Gastroesophageal sphincter (tissue), 4 donors: ENCODE results near the gene BIRC7. TPM values are rescaled to one million over a fixed set of nuclear protein-coding genes. Genes with fewer than 3 reads are reported as not detected.

Experiments used
- ATAC-seq: fragments of 150-250 bp; one replicate; pipeline ENCODE4 v1.9.1; 2016; ENCODE audit warnings: mild to moderate bottlenecking, moderate library complexity
- H3K27ac ChIP-seq, 4 donors: fragments of 200-600 bp; sonication (generic) in 3 of 4; 1 replicate in 3 of 4; 2 replicates in 1 of 4; pipeline ENCODE4 v1.5.1; 2016 to 2019
- H3K27me3 ChIP-seq: fragments of 200-600 bp; sonication (generic); one replicate; pipeline ENCODE4 v1.5.1; 2019
- H3K36me3 ChIP-seq, 2 donors: fragments of 200-600 bp; sonication (generic); one replicate each; pipeline ENCODE4 v1.5.1; 2019; ENCODE audit warnings: control low read depth in 1 of 2
- H3K4me1 ChIP-seq, 3 donors: fragments of 200-600 bp; sonication (generic); 1 replicate in 2 of 3; 2 replicates in 1 of 3; pipeline ENCODE4 v1.5.1; 2016 to 2019; ENCODE audit warnings: control low read depth in 2 of 3
- H3K4me3 ChIP-seq, 2 donors: fragments of 200-600 bp; sonication (generic); one replicate each; pipeline ENCODE4 v1.5.1; 2019; ENCODE audit warnings: mild to moderate bottlenecking in 1 of 2, moderate library complexity in 1 of 2
- H3K9me3 ChIP-seq, 3 donors: fragments of 200-600 bp; sonication (generic); one replicate each; pipeline ENCODE4 v1.5.1; 2017 to 2019; ENCODE audit warnings: control low read depth in 2 of 3
- CTCF ChIP-seq, 4 experiments: fragments of 200-600 bp in 2 of 4; fragments of 450-650 bp in 2 of 4; sonication (generic) in 1 of 4; IDR thresholded peaks; one replicate each; pipeline ENCODE4 v1.5.1; 2017 to 2019; ENCODE audit warnings: antibody characterized with exemption in 4 of 4, mild to moderate bottlenecking in 2 of 4, moderate library complexity in 2 of 4
- EP300 ChIP-seq: sonication (generic); formaldehyde crosslinking; IDR thresholded peaks from one replicate; pipeline ENCODE4 v1.6.1; 2017; ENCODE audit warnings: antibody characterized with exemption, mild to moderate bottlenecking
- POLR2A ChIP-seq, 2 donors: fragments of 450-650 bp; IDR thresholded peaks; one replicate each; pipeline ENCODE4 v1.6.1; 2017; ENCODE audit warnings: antibody characterized with exemption in 2 of 2, mild to moderate bottlenecking in 2 of 2, moderate library complexity in 1 of 2
- POLR2AphosphoS5 ChIP-seq: sonication (generic); formaldehyde crosslinking; IDR thresholded peaks from one replicate; pipeline ENCODE4 v1.6.1; 2017; ENCODE audit warnings: antibody characterized with exemption
- WGBS, 2 donors: methylation state at CpG; one replicate each; pipeline ENCODE4 v1.1.5; 2018; ENCODE audit warnings: low coverage in 1 of 2; 5-methylcytosine and 5-hydroxymethylcytosine counted together
- total RNA-seq, 4 donors: library from RNA; depleted of rRNA; stranded (reverse); fragments of >200 nt; gene quantifications; one replicate each; pipeline ENCODE4 v1.1.0, GENCODE V29; 2016

Gene BIRC7
- total RNA-seq, 4 donors from 2014 or later, result not detected

DNA sequence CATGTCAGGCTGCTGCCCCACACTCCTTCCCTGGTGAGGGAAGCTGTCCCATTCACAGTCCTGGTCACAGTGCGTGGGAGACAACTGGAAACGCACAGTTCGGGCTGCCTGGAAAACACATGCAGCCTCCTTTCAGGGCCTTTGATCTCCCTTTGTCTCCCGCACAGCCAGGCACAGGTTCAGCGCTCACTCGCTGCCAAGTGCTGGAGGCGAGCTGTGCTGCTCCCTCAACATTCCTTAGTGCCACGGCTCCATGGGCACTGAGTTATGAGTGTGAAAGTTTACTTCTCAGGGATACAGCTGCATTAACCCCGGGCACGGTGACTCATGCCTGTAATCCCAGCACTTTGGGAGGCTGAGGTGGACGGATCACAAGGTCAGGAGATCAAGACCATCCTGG lies 28.8 kb upstream of the BIRC7 start:
- peaks cover 0 to 97% of the 10 kb centered on the region in 2 donors for H3K36me3 ChIP-seq
- H3K27me3 ChIP-seq, result no peaks in the 10 kb centered on the region
- peak; percentile 80 for TF ChIP-seq POLR2AphosphoS5
- TF ChIP-seq CTCF (IDR thresholded peaks at IDR 0.05), result no peak
- WGBS, 2 donors, result 20 to 52% methylated on average over 2 to 4 of the region's 11 CpGs
- H3K27ac ChIP-seq, result peak overlapping the region in 3 of 4 donors; percentile 59 to 72 (median 68)
- H3K9me3 ChIP-seq, result no peaks in the 10 kb centered on the region
- H3K4me1 ChIP-seq, result peaks cover 0 to 68% (median 13%) of the 10 kb centered on the region in 3 donors
- ATAC-seq, result peak; percentile 82
- H3K4me3 ChIP-seq, result no peak overlapping the region

DNA sequence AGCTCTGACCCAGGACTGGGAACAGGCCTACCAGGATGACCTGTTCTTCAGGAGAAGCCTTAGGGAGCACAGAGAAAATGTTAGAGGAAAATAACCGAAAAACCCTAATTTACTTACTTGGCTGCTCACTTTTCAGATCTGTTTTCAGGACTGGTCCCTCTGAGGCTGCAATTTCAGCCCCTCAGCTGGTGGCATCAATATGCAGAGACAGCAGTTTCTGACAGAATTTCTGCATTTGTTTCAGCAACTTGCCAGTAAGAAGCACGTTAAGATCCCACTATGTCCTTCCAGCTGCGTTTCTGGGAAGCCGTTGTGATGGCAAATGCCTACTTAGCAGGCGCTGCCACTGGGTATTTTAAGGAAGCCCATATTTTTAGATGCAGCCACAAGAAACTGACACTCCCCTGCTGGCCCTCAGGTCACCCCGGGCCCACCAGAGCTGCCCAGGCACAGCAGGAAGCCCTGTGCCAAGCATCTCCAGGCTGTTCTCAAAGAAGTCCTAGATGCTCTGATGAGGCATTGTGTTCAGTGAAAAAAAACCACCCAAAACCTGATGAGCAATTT lies 27.3 kb upstream of the BIRC7 start:
- peaks cover 0 to 82% (median 19%) of the 10 kb centered on the region in 3 donors for H3K4me1 ChIP-seq
- H3K9me3 ChIP-seq, result no peaks in the 10 kb centered on the region
- peaks cover 0 to 97% of the 10 kb centered on the region in 2 donors for H3K36me3 ChIP-seq
- H3K27ac ChIP-seq, result no peak overlapping the region
- TF ChIP-seq POLR2AphosphoS5, result peak; percentile 27
- no peak for TF ChIP-seq POLR2A (IDR thresholded peaks at IDR 0.05)
- no peaks in the 10 kb centered on the region for H3K27me3 ChIP-seq
- WGBS, 2 donors, result 69 to 77% methylated on average over 5 of the region's 6 CpGs
- no peak overlapping the region for H3K4me3 ChIP-seq
- ATAC-seq, result no peak

GRCh38 chr20:63210011-63210605 lies 25.6 kb upstream of the BIRC7 start:
- whole genome bisulfite sequencing, 2 donors, result 74% methylated on average over 6 of the region's 11 CpGs; no CpG with 5 or more reads in 1 of the 2 donors
- no peaks in the 10 kb centered on the region for H3K9me3 ChIP-seq
- H3K4me1 ChIP-seq, result peaks cover 0 to 97% (median 25%) of the 10 kb centered on the region in 3 donors
- no peak for TF ChIP-seq POLR2AphosphoS5
- no peak for TF ChIP-seq EP300
- no peak for TF ChIP-seq CTCF (IDR thresholded peaks at IDR 0.05)
- TF ChIP-seq POLR2A (IDR thresholded peaks at IDR 0.05), result no peak
- no peak overlapping the region for H3K4me3 ChIP-seq
- no peak overlapping the region for H3K27ac ChIP-seq
- ATAC-seq, result no peak
- H3K27me3 ChIP-seq, result no peaks in the 10 kb centered on the region
- peaks cover 0 to 95% of the 10 kb centered on the region in 2 donors for H3K36me3 ChIP-seq

GRCh38 chr20:63212393-63212730 lies 23.3 kb upstream of the BIRC7 start:
- no peak for ATAC-seq
- 58 to 70% methylated on average over 2 to 3 of the region's 5 CpGs for WGBS, 2 donors
- peaks cover 0 to 88% (median 23%) of the 10 kb centered on the region in 3 donors for H3K4me1 ChIP-seq
- H3K27me3 ChIP-seq, result no peaks in the 10 kb centered on the region
- no peaks in the 10 kb centered on the region for H3K9me3 ChIP-seq
- TF ChIP-seq EP300 (no peak), CTCF (IDR thresholded peaks at IDR 0.05) (no peak), POLR2AphosphoS5 (no peak), POLR2A (IDR thresholded peaks at IDR 0.05) (no peak)
- H3K27ac ChIP-seq, result peak overlapping the region in 2 of 4 donors; percentile 14 to 22
- H3K36me3 ChIP-seq, result peaks cover 0 to 73% of the 10 kb centered on the region in 2 donors
- no peak overlapping the region for H3K4me3 ChIP-seq

DNA sequence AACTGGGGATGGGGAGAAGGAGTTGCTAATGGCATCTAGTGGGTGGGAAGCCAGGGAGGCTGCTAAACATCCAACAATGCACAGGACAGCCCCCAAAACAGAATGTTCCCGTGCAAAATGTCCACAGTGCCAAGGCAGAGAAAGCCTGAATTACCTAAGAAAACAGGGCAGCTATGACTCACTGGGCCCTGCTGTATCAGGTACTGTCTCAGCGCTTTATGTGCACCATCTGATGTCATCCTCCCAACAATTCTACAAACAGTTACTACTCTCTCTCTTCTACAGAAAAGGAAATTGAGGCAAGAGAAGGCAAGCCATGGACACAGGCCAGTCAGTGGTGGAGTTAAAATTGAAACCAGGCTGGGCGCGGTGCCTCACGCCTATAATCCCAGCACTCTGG lies 22.9 kb upstream of the BIRC7 start:
- Histone ChIP-seq H3K27ac (peak overlapping the region in 1 of 4 donors; percentile 14), H3K36me3 (peaks cover 0 to 68% of the 10 kb centered on the region in 2 donors), H3K27me3 (no peaks in the 10 kb centered on the region), H3K4me3 (no peak overlapping the region), H3K9me3 (no peaks in the 10 kb centered on the region), H3K4me1 (peaks cover 0 to 84% (median 23%) of the 10 kb centered on the region in 3 donors)
- 57 to 75% methylated on average over 1 to 4 of the region's 5 CpGs for WGBS, 2 donors
- TF ChIP-seq CTCF (IDR thresholded peaks at IDR 0.05) (no peak), POLR2AphosphoS5 (peak; percentile 33)
- ATAC-seq, result no peak
